HG03565 (cell line): ENCODE measurements around the gene SPG21.

Source experiments
- ATAC-seq: cut with Tn5 transposase; IDR thresholded peaks from one replicate; pipeline ENCODE4 v1.9.1; 2021; ENCODE audit warnings: mild to moderate bottlenecking, moderate library complexity; ENCODE audit not compliant: unreplicated experiment

Gene SPG21

DNA sequence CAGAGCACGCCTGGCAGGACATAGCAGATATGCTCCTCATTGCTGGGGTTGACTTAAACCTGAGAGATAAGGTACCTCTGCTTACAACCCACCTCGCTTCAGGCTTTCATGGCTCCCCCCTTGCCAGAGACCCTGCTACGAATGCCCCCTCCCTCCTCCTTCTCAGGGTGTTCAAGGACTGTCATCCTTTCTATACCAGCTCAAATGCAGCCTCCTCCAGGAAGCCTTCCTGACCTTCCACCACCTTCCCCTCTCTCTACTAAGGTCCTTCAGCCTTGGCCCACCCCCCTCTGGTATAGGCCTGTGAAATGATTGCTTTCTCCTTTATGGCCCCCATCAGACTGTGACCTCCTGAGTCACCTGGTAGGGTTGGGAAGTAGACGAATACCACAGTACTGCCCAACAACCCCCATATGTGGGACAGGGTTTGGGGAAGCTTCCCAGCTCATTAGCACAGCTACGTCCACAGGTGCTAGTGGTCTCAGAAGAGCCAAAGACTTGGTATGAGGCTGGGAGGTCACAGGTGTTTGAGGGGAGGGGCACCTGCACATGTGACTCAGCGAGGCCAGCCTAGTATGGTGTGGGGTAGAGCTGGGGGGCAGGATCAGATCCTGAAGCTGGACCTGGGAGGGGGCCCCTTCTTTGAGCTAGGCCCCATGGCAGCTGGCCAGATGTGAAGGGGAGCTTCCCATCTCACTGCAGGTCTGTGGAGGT, 46.0 kb downstream of the SPG21 start:
- no peak for ATAC-seq

DNA sequence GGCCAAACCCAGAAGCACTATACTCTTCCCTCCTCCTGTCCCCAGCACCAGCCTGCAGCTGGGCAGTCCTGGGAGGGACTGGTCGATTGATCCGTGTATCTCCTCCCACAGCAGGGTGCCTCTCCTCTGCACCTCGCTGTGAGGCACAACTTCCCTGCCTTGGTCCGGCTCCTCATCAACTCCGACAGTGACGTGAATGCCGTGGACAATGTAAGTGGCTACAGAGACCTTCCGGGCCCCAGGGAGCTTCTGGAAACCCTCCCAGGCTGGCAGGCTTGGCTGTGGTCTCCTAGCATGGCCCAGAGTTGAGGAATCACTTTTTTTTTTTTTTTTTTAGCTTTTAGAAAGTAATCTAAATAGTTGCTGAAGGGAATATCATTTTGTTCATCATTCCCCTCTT, 47.4 kb downstream of the SPG21 start:
- no peak for ATAC-seq

GRCh38 chr15:64938192-64938591, 51.5 kb downstream of the SPG21 start:
- no peak for ATAC-seq

DNA sequence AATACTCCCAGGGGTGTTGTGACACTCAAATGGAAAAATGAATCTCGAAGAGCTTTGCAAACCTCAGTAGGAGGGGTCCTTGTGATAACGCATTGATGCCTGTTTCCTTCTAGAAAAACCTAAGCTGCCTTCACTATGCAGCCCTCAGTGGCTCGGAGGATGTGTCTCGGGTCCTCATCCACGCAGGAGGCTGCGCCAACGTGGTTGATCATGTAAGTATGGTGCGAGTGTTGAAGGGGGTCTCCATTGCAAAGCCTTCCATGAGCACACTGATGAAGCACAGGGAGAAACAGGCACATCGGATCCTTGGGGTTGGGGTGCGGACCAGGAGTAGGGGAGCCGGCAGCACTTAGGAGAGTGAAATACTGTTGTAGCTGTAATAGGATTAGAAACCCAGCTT, 55.7 kb downstream of the SPG21 start:
- no peak for ATAC-seq

GRCh38 chr15:64931381-64931780, 58.3 kb downstream of the SPG21 start:
- no peak for ATAC-seq

GRCh38 chr15:64930778-64931371, 58.8 kb downstream of the SPG21 start:
- no peak for ATAC-seq

- ATAC-seq: no peak
These were observed 59.6 kb downstream of the SPG21 start for GRCh38 chr15:64930019-64930652.

GRCh38 chr15:64928626-64929220, 61.0 kb downstream of the SPG21 start:
- ATAC-seq: no peak

- no peak for ATAC-seq
These were observed 63.1 kb downstream of the SPG21 start for GRCh38 chr15:64926661-64927060.

DNA sequence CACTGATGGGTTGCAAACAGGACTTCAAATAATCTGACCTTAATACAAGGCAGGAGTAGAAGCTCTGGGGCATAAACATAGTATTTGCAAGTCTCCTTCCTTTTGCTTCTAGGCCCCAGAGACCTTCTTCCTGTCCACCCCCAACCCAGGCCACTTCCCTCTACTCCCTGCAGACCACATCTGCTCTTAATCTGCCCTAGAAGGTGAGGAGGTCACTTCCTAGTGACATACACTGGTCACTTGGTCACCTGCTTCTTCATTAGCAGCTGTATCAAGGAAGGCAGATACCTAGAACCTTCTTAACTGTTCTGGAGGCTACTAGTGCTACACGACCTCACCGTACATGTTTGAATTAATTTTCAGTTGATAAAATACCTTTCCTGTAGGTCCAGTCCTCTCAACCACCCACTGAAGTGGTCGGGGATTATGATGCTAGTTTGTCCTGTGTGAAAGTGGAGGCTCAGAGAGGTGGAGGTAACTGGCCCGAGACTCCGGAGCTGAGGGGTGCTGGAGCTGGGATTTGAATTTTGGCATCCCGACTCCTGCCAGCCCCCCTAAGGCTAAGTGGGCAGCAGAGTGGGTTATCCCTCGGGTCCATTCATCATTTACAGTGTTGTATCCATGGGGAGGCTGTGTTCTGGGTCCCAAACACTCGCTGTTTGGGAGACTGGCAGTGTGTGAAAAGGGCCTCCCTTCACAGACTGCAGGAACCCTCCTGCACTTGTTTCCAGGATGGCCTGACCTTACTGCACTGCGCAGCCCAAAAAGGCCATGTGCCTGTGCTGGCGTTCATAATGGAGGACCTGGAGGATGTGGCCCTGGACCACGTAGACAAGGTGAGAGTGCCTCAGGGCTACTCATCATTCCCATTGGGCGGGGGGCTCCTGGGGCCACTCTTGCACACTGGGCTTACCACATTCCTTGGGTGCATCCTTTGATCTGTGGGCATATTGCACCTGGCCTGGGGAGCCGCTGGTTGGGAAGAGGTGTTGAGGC, 64.1 kb downstream of the SPG21 start:
- ATAC-seq: no peak

DNA sequence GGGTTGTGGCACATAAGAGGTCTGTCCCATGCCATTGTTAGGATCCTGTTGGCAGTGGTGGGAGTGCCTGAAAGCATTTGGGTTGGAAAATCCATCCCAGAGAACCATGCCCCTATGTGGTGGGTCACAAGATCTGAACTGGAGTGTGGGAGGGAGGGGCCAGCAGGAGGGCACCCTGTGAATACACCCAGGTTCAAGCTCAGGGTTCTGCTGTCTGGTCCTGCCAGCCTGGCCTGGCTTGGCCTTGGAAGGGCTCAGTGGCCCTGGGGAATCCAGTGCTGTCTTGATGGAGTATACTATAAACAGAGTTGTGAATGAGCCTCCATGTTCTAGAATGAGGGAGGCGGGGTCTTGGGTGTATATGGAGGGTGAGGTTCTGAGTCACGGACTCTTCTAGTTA, 66.2 kb downstream of the SPG21 start:
- no peak for ATAC-seq

GRCh38 chr15:64921711-64922110, 68.0 kb downstream of the SPG21 start:
- ATAC-seq: no peak

- ATAC-seq: no peak
These were observed 70.0 kb downstream of the SPG21 start for GRCh38 chr15:64919721-64920120.

GRCh38 chr15:64917211-64917610, 72.5 kb downstream of the SPG21 start:
- no peak for ATAC-seq

- ATAC-seq: no peak
These were observed 73.3 kb downstream of the SPG21 start for GRCh38 chr15:64916365-64916764.

DNA sequence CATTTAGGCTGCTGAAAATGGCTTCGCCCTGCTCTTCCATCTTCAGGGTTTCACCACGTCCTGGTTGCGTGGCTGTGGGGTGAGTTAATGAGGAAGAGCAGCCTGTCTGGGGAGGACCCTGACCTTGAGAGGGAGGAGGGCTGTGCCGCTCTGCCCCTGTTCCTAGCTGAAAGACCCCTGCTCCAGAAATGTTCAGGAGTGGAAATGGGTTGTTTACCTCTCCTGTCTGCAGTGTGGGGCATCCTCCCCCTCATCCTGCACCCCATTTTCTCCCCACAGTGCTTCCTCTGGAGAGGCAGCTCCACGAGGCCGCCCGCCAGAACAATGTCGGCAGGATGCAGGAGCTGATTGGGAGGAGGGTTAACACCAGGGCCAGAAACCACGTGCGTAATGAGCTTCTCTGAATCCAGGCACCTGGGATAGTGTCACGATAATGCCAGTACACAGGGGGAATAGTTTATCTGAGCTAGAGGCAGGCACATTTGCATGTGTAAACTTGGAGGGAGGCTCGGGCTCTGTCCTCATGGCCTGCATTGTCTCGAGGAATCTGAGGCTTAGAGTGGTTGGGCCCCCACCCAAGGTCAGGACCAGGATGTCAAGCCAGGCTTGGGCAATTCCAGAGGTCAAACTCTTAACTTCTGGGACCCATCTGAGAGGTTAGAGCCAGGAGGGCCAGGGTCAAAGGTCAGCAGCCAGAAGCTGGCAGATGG, 74.0 kb downstream of the SPG21 start:
- no peak for ATAC-seq
